ENCODE results near the gene DYNLL2.
"Not testable (repeated sequence)": the region's sequence is repeated elsewhere in the genome, so short reads cannot be mapped to it uniquely, and the experiment has no call there.

The DYNLL2 gene

DNA sequence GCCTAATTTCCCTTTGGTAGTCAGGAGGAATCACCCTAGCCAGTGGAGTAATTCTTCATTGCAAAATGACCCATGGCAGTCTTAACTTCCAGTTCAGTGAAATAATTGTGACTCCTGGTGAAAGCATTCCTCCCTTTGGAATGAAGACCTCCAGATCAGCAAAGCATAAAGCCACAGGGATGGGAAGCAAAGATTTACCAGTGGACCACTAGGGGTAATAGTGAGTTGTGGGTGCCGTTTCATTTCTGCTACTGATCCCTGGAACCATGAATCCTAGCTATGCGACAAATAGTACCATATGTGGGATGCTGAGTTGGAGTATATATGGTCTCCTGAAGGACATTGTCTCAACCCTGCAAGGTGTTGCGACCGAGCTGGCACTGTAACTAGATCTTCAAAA lies 13.7 kb downstream of the DYNLL2 start:
- Histone ChIP-seq H3K27ac (no peak overlapping the region), H3K4me3 (no peak overlapping the region)

DNA sequence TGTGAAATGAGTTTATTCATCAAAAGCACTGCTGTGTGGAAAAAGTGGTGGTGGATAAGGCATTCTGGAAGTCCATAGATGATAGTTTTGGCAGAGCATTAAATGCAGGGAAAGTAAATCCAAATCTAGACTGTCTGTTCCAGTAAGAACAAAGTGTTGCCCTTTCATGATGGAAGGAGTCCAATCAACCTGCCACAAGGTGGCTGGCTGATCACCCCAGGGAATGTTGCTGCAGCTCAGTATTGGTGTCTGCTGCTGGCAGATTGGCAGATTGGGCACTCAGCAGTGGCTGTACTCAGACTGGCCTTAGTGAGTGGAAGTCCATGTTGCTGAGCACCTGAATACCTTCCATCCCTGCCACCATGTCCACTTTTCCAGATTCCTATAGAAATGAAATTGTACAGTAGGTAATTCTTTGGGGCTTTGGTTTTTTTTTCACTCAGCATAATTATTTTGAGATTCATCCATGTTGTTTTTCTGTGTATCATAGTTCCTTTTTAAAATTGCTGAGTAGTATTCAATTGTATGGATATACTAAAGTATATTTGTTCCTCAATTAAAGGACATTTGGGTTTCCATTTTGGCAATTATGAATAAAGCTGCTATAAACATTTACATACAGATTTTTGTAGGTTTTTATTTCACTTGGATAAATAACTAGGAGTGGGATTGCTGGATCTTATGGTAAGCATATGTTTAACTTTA lies 14.3 kb downstream of the DYNLL2 start:
- no peak overlapping the region for H3K27ac ChIP-seq
- no peak overlapping the region for H3K4me3 ChIP-seq

DNA sequence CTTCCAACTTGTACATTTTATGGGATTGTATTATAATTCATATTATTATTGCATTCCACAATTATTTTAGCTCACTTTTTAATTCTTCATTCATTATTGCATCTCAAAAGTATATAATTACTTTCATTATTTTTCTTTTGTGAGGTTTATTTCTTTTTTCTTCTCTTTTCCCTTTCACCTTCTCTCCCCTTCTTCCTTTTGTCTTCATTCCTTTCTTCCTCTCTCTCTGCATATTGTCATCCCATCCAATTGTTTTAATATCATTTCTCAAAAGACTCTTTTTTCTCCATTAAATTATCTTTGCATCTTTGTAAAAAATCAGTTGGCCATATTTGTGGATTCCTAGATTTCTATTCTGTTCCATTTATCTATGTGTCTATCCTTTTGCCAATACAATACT lies 17.3 kb downstream of the DYNLL2 start:
- Histone ChIP-seq H3K4me3 (no peak overlapping the region), H3K27ac (no peak overlapping the region)

DNA sequence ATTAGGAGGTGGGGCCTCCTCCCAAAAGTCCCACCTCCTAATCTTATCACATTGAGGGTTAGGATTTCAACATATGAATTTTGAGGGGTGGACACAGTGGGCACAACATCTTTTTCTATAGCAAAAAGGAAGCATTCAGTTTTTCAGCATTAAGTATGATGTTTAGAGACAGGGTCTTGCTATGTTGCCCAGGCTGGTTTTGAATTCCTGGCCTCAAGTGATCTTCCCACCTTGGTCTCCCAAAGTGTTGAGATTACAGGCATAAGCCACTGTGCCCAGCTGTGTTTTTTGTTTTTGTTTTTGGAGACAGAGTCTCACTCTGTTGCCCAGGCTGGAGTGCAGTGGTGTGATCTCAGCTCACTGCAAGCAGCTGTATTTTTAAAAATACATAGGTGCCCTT lies 18.7 kb downstream of the DYNLL2 start:
- not testable (repeated sequence) for H3K4me3 ChIP-seq

DNA sequence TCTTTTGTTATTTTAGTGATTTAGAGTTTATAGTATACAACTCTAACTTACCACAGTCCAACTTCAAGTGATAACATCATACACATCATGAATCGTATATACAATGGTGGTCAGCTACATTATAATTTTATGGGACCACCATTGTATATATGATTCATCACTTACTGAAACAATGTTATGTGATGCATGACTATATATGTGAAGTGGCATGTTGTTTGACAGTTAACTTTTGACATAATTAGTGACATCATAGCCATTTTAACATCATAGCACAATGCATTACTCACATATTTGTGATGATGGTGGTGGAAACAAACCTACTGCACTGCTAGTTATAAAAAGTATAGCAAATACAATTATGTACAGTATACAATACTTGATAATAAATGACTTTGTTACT lies 21.9 kb downstream of the DYNLL2 start:
- no peak overlapping the region for H3K4me3 ChIP-seq
- H3K27ac ChIP-seq = no peak overlapping the region

More for the DNA sequence above, 18.7 kb downstream of the DYNLL2 start:
- H3K27ac ChIP-seq = not testable (repeated sequence)

DNA sequence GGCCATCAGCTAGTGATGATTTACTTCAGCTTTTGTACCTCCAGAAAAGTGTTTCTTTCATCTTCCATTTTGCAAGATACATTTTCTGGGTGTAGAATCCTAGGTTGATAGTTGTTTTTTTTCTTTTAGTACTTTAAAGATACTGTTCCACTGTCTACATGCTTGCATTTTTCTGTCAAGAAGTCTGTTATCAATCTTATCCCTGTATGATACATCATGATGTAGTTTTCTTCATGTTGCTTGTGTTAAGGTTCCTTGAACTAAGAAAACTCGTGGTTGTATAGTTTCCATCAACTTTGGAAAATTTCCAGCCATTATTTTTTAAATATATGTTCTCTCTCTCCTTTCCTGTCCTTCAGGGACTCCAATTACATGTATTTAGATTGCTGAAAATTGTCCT lies 24.1 kb downstream of the DYNLL2 start:
- Histone ChIP-seq H3K27ac (no peak overlapping the region), H3K4me3 (no peak overlapping the region)

DNA sequence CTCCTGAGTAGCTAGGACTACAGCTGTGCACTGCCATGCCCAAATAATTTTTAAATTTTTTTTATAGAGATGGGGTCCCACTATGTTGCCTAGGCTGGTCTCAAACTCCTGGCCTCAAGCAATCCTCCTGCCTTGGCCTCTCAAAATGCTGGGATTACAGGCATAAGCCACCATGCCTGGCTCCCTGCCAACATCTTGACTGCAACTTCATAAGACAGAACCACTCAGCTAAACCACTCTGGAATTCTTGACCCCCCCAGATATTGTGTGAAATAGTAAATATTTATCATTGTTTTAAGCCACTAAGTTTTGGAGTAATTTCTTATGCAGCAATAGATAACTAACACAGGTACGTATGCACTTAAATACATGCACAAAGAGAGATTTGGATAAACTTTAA lies 26.0 kb downstream of the DYNLL2 start:
- H3K27ac ChIP-seq = no peak overlapping the region
- no peak overlapping the region for H3K4me3 ChIP-seq

DNA sequence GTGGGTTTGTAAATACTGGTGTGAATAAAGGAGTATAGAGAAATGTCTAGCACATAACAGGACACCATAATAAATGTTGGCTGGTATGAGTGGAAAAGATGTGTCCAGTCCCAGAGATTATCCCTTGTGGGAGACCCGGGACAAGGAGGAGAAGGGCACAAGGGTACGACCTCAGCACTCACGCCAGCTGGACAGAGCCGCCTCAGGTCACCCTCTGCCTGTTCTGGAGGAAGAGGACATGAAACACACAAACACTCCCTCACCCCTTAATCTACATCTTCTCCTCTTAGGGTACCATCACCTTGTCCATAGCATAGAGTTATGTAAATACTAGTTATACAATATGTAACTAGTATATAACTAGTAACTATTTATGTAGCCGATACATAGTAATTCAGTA lies 26.8 kb downstream of the DYNLL2 start:
- Histone ChIP-seq H3K4me3 (no peak overlapping the region), H3K27ac (no peak overlapping the region)

DNA sequence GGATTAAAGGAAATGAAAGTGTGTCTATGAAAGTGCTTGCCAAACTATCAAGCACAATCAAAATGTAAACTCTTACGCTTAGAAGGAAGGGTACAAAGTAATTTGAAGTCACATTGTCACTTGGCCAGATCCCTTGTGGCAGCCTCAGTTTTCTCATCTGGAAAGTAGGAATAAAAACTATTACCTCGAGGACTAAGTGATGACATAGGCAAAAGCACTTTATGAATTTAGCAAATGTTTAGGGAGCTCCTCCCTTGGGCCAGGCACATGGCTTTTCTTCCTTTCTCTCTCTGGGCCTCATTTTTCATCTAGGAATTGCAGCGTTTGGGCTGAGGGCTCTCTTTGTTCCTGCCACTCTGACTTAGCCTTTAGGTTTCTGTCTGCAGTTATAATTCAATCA lies 28.5 kb downstream of the DYNLL2 start:
- H3K27ac ChIP-seq = no peak overlapping the region

DNA sequence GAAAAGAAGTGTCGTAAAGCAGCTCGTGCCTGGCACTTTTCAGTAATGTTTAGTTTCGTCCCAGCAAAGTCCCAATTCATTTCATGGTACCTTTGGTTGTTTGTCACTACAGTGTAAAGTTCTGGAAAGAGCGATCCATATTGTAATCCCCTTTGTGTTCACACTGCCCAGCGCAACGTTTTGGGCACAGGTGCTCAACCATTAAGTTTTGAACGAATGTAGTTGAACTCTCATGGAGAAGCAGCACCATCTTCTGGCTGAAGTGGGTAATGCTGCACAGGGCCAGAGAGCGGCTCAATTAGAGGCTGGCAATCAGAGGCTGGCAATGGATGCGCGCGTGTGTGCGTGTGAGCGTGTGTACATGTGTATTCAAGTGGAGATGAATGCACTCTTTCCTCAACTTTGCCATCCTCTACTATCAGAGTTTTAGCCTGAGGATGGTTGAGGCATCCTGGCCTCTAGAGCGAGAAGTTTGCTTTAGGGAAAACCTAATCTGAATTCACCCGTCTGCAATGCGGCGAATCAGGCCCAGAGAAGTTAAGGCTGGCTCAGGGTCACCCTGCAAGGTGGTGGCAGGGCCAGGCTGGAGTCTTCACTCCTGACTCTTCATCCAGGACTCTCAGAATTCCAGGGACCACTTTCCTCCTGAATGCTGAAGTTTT lies 29.9 kb downstream of the DYNLL2 start:
- Histone ChIP-seq H3K4me3 (no peak overlapping the region), H3K27ac (no peak overlapping the region)

More for the DNA sequence above, 28.5 kb downstream of the DYNLL2 start:
- no peak overlapping the region for H3K4me3 ChIP-seq

DNA sequence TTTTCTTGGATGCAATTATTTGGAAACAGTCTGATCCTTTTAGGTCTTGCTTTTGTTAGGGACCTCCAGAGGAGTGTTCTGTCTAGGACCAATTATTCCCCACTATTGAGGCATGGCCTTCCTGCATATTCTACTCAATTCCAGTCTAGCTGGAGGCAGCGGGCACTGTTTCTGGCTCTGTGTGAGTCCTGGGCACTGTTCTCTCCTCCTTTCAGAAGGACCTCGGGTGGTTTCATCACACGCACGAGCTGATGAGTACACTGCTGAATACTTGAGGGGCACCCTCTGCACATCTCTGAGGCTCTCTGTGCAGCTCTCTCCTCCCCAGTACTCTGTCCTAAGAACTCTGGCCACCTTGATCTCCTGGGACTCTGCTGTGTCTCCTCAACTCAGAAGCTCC lies 30.7 kb downstream of the DYNLL2 start:
- H3K4me3 ChIP-seq = no peak overlapping the region
- no peak overlapping the region for H3K27ac ChIP-seq

DNA sequence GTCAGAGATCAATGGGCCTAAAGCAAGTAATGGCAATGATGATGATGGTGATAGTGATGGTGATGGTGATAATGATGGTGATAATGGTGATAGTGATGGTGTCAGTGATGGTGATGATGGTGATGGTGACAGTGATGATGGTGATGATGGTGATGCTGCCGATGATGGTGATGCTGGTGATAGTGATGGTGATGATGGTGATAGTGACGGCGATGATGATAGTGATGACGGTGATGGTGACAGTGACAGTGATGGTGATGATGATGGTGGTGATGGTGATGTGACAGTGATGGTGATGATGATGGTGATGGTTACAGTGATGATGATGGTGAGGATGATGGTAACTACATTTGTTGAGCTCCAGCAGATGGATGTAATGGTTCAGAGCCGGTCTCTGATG lies 34.2 kb downstream of the DYNLL2 start:
- no peak overlapping the region for H3K4me3 ChIP-seq
- no peak overlapping the region for H3K27ac ChIP-seq

DNA sequence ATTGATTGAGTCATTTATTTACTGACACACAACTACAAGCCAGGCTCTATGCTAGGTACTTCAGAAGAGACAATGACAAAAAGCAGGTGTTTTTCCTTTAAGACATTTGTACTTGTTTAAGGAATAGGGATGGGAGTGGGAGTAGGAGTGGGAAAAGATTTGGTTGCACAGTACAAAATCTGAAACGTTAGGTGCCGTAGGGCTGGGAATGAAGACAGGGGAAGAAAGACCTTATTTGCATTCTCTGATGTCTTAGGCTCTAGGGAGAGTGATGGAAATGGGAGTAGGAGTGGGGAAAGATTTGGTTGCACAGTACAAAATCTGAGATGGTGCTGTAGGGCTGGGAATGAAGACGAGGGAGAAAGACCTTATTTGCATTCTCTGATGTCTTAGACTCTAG lies 36.3 kb downstream of the DYNLL2 start:
- Histone ChIP-seq H3K27ac (no peak overlapping the region), H3K4me3 (no peak overlapping the region)

DNA sequence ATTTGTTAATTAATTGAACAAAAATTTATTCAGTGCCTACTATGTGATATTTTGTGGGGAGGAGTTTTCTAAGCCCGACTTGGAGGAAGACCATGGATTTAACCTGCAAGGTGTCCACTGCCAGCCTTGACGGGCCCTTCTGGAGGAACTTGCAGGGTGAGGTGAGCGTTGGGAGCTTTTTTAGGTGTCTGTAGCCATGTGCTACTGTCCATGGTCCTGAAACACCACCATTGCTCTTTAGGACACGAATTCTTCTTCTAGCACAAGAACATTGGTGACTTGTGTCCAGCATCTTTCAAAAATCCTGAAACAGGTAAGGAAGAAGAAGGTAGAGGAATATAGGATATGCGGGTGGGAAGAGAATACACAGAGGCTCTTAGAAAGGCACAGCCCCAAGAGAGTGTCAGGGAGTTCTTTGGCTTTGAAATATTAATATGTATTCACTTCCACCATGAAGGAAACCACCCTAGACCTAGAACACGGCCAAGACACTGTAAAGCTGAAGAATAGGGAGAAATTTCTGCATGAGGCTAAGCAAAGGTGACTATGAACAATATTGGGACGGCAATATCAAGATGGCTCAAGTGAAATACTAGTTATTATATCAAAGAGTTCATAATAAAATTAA lies 37.1 kb downstream of the DYNLL2 start:
- Histone ChIP-seq H3K4me3 (no peak overlapping the region), H3K27ac (no peak overlapping the region)

DNA sequence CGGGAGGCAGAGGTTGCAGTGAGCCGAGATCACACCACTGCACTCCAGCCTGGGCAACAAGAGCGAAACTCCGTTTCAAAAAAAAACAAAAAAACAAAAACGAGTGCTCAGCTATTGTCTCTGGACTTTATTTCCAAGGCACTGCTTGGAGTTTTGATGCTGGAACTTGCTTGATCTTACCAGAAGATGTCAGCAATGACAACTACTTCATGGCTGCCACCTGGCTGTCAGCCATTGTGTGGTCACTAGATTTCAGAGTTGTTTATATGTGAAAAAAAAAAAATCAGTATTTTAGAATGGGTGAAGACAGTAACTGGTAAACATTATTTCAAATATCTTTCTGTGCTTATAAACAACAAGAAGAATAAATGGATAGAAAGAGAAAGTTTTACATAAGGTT lies 38.7 kb downstream of the DYNLL2 start:
- Histone ChIP-seq H3K27ac (no peak overlapping the region), H3K4me3 (no peak overlapping the region)

DNA sequence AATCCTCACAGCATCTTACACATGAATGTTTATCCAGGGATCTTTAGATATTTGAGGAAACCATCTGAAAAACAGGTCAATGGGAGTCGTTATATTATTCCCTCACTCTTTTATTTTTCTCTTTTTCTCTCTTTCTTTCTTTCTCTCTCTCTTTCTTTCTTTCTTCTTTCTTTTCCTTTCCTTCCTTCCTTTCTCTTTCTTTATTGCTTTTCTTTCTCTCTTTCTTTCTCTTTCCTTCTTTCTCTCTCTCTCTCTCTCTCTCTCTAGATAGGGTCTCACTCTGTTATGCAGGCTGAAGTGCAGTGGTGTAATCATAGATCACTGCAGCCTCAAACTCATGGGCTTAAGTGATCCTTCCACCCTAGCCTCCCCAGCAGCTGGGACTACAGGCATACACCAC lies 44.6 kb downstream of the DYNLL2 start:
- H3K27ac ChIP-seq = no peak overlapping the region
- H3K4me3 ChIP-seq = no peak overlapping the region

DNA sequence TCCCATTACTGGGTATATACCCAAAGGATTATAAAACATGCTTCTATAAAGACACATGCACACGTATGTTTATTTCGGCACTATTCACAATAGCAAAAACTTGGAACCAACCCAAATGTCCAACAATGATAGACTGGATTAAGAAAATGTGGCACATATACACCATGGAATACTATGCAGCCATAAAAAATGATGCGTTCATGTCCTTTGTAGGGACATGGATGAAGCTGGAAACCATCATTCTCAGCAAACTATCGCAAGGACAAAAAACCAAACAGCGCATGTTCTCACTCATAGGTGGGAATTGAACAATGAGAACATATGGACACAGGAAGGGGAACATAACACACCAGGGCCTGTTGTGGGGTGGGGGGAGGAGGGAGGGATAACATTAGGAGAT lies 49.5 kb downstream of the DYNLL2 start:
- H3K4me3 ChIP-seq, H3K27ac ChIP-seq: not testable (repeated sequence)

DNA sequence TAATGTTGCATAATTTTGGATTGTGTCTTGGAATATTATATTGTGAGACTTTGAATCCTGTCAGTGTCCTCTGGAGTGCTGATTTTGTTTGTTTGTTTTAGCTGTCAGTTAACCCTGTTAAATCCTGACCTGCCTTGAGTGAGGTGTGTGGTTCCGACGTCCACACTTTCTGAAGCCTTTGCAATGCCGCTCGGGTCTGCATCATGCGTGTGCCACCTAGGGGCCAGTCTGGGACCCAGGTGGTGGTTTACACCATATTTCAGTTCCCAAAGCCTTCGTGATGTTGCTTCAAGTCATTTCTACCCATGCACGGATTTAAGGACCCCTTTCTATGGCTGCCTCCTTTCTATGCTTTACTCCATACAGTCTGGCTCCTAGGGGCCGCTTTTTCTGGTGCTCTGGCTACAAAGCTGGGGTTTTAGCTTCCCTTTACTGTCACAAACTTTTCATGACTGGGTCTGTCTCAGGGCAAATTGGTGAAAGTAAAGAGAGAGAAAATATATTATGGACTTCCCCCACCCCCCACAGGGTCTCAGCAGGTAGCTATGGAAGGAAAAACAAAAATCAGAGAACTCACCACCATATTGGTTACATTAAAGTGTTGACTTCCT lies 53.6 kb downstream of the DYNLL2 start:
- Histone ChIP-seq H3K27ac (no peak overlapping the region), H3K4me3 (no peak overlapping the region)

DNA sequence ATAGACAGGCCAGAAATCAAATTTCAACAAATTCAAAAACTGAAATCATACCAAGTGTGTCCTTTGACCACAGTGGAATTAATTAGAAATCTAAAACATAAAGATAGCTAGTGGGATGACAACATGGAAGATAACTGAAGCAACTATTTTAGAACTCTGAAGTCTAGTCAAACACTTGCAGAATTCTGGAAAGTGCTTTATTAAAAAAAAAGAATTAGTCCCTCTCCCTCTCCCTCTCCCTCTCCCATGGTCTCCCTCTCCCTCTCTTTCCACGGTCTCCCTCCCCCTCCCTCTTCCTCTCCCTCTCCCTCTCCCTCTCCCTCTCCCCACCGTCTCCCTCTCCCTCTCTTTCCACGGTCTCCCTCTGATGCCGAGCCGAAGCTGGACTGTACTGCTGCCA lies 58.3 kb downstream of the DYNLL2 start:
- H3K27ac ChIP-seq = no peak overlapping the region
- H3K4me3 ChIP-seq = no peak overlapping the region

DNA sequence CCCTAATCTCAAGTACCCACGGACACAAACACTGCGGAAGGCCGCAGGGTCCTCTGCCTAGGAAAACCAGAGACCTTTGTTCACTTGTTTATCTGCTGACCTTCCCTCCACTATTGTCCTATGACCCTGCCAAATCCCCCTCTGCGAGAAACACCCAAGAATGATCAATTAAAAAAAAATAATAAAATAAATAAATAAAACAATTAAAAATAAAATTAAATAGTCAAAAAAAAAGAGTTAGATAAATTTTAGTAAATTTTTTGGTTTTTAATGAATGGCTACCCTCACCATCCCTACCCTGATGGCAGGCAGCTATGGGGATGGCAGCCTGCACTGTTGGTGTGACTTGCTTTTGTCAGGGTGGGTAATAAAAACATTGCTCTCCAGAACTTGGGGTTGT lies 60.1 kb downstream of the DYNLL2 start:
- H3K4me3 ChIP-seq, H3K27ac ChIP-seq: not testable (repeated sequence)

DNA sequence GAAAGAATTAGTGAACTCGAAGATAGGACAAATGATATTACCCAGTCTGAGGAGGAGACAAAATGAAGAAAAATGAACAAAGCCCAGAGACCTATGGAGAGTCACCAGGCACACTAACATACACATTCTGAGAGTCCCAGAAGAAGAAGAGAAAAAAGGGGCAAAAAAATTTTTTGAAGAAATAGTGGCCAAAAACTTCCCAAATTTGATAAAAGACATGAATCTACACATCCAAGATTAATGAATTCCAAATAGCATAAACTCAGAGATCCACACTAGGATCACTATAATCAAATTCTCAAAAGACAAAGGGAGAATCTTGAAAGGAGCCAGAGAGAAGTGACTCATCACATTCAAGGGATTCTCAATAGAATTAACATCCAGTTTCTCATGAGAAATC lies 61.6 kb downstream of the DYNLL2 start:
- H3K27ac ChIP-seq = no peak overlapping the region
- no peak overlapping the region for H3K4me3 ChIP-seq

Data from skin epidermis (tissue), 12 donors.